ENCODE results near the gene TUBB2B.

GRCh38 chr6:3277251-3277650, 49.8 kb upstream of the TUBB2B start:
- TF ChIP-seq, protein P1, sequence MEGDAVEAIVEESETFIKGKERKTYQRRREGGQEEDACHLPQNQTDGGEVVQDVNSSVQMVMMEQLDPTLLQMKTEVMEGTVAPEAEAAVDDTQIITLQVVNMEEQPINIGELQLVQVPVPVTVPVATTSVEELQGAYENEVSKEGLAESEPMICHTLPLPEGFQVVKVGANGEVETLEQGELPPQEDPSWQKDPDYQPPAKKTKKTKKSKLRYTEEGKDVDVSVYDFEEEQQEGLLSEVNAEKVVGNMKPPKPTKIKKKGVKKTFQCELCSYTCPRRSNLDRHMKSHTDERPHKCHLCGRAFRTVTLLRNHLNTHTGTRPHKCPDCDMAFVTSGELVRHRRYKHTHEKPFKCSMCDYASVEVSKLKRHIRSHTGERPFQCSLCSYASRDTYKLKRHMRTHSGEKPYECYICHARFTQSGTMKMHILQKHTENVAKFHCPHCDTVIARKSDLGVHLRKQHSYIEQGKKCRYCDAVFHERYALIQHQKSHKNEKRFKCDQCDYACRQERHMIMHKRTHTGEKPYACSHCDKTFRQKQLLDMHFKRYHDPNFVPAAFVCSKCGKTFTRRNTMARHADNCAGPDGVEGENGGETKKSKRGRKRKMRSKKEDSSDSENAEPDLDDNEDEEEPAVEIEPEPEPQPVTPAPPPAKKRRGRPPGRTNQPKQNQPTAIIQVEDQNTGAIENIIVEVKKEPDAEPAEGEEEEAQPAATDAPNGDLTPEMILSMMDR (IDR thresholded peaks at IDR 0.05): no peak
- no peak for TF ChIP-seq POLR2A (IDR thresholded peaks at IDR 0.05)
